Measurements from ENCODE around the gene ITPR3. TPM values are rescaled to one million over a fixed set of nuclear protein-coding genes. Genes with fewer than 3 reads are reported as not detected.

The ITPR3 gene
- total and polyA plus RNA-seq, 2 of the 13 experiments (the other 11 are each of a cell fraction or from before 2014, with no cell fraction given) = 3.8 to 21.4 TPM

DNA sequence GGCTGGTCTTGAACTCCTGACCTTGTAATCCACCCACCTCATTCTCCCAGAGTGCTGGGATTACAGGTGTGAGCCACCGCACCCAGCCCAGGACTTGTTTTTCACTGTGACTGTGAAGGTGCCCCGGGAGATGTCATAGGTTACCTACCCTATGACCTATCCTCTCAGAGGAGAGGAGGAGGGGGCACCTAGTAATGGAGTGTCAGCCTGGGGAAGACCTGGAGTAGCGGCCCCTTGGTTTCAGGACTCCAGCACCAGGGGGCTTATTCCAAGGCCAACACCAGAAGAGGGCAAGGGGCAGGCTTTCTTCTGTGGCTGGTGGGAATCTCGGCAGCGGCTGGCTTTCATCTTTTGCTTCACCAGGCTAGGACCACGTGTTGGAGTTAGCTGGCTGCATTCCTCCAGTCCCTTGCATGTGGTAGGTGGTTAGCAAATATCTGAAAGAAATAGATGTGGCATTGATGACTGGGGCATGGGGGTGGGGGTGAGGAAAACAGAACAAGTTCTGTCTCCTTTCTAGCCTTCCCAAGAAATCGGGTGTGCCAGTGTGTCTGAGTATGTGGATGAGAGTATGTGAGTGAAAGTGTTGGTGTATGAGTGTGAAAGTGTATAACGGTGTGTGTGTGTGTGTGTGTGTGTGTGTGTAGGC, 7.9 kb upstream of the ITPR3 start (continued):
- TF ChIP-seq, protein P1, sequence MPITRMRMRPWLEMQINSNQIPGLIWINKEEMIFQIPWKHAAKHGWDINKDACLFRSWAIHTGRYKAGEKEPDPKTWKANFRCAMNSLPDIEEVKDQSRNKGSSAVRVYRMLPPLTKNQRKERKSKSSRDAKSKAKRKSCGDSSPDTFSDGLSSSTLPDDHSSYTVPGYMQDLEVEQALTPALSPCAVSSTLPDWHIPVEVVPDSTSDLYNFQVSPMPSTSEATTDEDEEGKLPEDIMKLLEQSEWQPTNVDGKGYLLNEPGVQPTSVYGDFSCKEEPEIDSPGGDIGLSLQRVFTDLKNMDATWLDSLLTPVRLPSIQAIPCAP (CRISPR knock-in tag; IDR thresholded peaks at IDR 0.05; ENCODE audit: low read depth) = no peak
- peak; percentile 87 for TF ChIP-seq TGIF2 (CRISPR knock-in tag; IDR thresholded peaks at IDR 0.05)
- no peak for TF ChIP-seq HDAC6 (IDR thresholded peaks at IDR 0.05; ENCODE audit: low read depth, low read length)
- TF ChIP-seq, protein P2, sequence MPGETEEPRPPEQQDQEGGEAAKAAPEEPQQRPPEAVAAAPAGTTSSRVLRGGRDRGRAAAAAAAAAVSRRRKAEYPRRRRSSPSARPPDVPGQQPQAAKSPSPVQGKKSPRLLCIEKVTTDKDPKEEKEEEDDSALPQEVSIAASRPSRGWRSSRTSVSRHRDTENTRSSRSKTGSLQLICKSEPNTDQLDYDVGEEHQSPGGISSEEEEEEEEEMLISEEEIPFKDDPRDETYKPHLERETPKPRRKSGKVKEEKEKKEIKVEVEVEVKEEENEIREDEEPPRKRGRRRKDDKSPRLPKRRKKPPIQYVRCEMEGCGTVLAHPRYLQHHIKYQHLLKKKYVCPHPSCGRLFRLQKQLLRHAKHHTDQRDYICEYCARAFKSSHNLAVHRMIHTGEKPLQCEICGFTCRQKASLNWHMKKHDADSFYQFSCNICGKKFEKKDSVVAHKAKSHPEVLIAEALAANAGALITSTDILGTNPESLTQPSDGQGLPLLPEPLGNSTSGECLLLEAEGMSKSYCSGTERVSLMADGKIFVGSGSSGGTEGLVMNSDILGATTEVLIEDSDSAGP (CRISPR knock-in tag; IDR thresholded peaks at IDR 0.05; ENCODE audit: borderline replicate concordance) = peak; percentile 32; the same call in 1 of the 2 replicates
- TF ChIP-seq, protein P3, sequence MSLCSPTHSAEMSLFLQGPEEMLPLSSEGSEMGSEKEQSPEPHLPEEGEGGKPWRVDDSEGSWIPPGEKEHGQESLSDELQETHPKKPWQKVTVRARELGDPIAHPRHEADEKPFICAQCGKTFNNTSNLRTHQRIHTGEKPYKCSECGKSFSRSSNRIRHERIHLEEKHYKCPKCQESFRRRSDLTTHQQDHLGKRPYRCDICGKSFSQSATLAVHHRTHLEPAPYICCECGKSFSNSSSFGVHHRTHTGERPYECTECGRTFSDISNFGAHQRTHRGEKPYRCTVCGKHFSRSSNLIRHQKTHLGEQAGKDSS (CRISPR knock-in tag; IDR thresholded peaks at IDR 0.05; ENCODE audit: borderline replicate concordance, low read depth) = peak; percentile 58; the same call in 1 of the 2 replicates
- TF ChIP-seq SOX5 (CRISPR knock-in tag; IDR thresholded peaks at IDR 0.05; ENCODE audit: borderline replicate concordance) = peak; percentile 70; the same call in 1 of the 2 replicates
- no peak for TF ChIP-seq PAWR (CRISPR knock-in tag; IDR thresholded peaks at IDR 0.05; ENCODE audit: borderline replicate concordance)
- TF ChIP-seq HMGXB3 (CRISPR knock-in tag; IDR thresholded peaks at IDR 0.05; ENCODE audit: borderline replicate concordance) = no peak
- TF ChIP-seq ELF1 (CRISPR knock-in tag; IDR thresholded peaks at IDR 0.05) = no peak
- no peak for TF ChIP-seq RBM39 (IDR thresholded peaks at IDR 0.05; ENCODE audit: low read depth, low read length, poor library complexity, severe bottlenecking)
- TF ChIP-seq, protein P4, sequence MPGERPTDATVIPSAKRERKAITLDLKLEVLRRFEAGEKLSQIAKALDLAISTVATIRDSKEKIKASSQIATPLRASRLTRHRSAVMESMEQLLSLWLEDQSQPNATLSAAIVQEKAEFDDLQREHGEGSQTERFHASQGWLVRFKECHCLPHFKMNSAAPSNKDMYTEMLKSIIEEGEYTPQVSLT (CRISPR knock-in tag; IDR thresholded peaks at IDR 0.05; ENCODE audit: borderline replicate concordance, low read depth) = no peak
- TF ChIP-seq ZNF256 (CRISPR knock-in tag; conservative IDR thresholded peaks at IDR 0.05) = no peak
- no peak for TF ChIP-seq LCORL (IDR thresholded peaks at IDR 0.05)
- no peak for TF ChIP-seq LCORL (CRISPR knock-in tag; IDR thresholded peaks at IDR 0.05)
- TF ChIP-seq HOXA5 (CRISPR knock-in tag; IDR thresholded peaks at IDR 0.05) = no peak
- TF ChIP-seq KLF13 (CRISPR knock-in tag; IDR thresholded peaks at IDR 0.05) = no peak
- no peak for TF ChIP-seq ZNF34 (CRISPR knock-in tag; IDR thresholded peaks at IDR 0.05; ENCODE audit: borderline replicate concordance)
- TF ChIP-seq, protein P5, sequence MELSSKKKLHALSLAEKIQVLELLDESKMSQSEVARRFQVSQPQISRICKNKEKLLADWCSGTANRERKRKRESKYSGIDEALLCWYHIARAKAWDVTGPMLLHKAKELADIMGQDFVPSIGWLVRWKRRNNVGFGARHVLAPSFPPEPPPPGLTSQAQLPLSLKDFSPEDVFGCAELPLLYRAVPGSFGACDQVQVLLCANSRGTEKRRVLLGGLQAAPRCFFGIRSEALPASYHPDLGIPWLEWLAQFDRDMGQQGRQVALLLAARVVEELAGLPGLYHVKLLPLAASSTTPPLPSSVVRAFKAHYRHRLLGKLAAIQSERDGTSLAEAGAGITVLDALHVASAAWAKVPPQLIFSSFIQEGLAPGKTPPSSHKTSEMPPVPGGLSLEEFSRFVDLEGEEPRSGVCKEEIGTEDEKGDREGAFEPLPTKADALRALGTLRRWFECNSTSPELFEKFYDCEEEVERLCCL (CRISPR knock-in tag; IDR thresholded peaks at IDR 0.05; ENCODE audit: borderline replicate concordance) = no peak
- TF ChIP-seq ZMYM2 (CRISPR knock-in tag; IDR thresholded peaks at IDR 0.05) = peak; percentile 55; the same call in 1 of the 2 replicates

Measured in HepG2 (cell line).